ENCODE measurements around the gene TTC28. TPM values are rescaled to one million over a fixed set of nuclear protein-coding genes. Genes with fewer than 3 reads are reported as not detected.
A peak's percentile ranks its signal among the peaks of the same experiment; 100 is the strongest.

TTC28 gene
- total RNA-seq, 1 donor from 2014 or later = 16.4 TPM

GRCh38 chr22:28435140-28435768, 244.4 kb downstream of the TTC28 start:
- H3K4me3 ChIP-seq = no peak overlapping the region
- peaks cover 60% of the 10 kb centered on the region for H3K4me1 ChIP-seq
- intact Hi-C loops (cut with micrococcal nuclease) = no loop called here
- DNase-seq = peak; percentile 44
- H3K27me3 ChIP-seq (ENCODE audit: low read depth) = no peaks in the 10 kb centered on the region
- peak overlapping the region; percentile 50 for H3K27ac ChIP-seq (replicated peaks)
- no peak for TF ChIP-seq CTCF (IDR thresholded peaks at IDR 0.05; ENCODE audit: borderline replicate concordance)
- H3K9me3 ChIP-seq (replicated peaks) = no peaks in the 10 kb centered on the region
- H3K36me3 ChIP-seq = no peaks in the 10 kb centered on the region

GRCh38 chr22:28430466-28431025, 249.1 kb downstream of the TTC28 start:
- Histone ChIP-seq H3K27ac (replicated peaks) (no peak overlapping the region), H3K4me3 (no peak overlapping the region), H3K9me3 (replicated peaks) (no peaks in the 10 kb centered on the region), H3K27me3 (ENCODE audit: low read depth) (no peaks in the 10 kb centered on the region), H3K4me1 (peaks cover 52% of the 10 kb centered on the region), H3K36me3 (no peaks in the 10 kb centered on the region)
- no peak for TF ChIP-seq CTCF (IDR thresholded peaks at IDR 0.05; ENCODE audit: borderline replicate concordance)
- no peak for DNase-seq
- intact Hi-C loops (cut with micrococcal nuclease) = no loop called here

GRCh38 chr22:28429711-28430110, 249.9 kb downstream of the TTC28 start:
- no peak for DNase-seq
- Histone ChIP-seq H3K27me3 (ENCODE audit: low read depth) (no peaks in the 10 kb centered on the region), H3K27ac (replicated peaks) (no peak overlapping the region), H3K4me1 (peaks cover 52% of the 10 kb centered on the region), H3K9me3 (replicated peaks) (no peaks in the 10 kb centered on the region), H3K4me3 (no peak overlapping the region), H3K36me3 (no peaks in the 10 kb centered on the region)
- intact Hi-C loops (cut with micrococcal nuclease) = no loop called here
- no peak for TF ChIP-seq CTCF (IDR thresholded peaks at IDR 0.05; ENCODE audit: borderline replicate concordance)

GRCh38 chr22:28428271-28428670, 251.4 kb downstream of the TTC28 start:
- intact Hi-C loops (cut with micrococcal nuclease) = no loop called here
- no peak for DNase-seq
- Histone ChIP-seq H3K9me3 (replicated peaks) (no peaks in the 10 kb centered on the region), H3K4me1 (peaks cover 49% of the 10 kb centered on the region), H3K27ac (replicated peaks) (no peak overlapping the region), H3K4me3 (no peak overlapping the region), H3K36me3 (no peaks in the 10 kb centered on the region), H3K27me3 (ENCODE audit: low read depth) (no peaks in the 10 kb centered on the region)
- TF ChIP-seq CTCF (IDR thresholded peaks at IDR 0.05; ENCODE audit: borderline replicate concordance) = no peak

GRCh38 chr22:28426346-28427132, 253.1 kb downstream of the TTC28 start:
- no peak for DNase-seq
- no peaks in the 10 kb centered on the region for H3K9me3 ChIP-seq (replicated peaks)
- no peak for TF ChIP-seq CTCF (IDR thresholded peaks at IDR 0.05; ENCODE audit: borderline replicate concordance)
- intact Hi-C loops (cut with micrococcal nuclease) = no loop called here
- peaks cover 47% of the 10 kb centered on the region for H3K4me1 ChIP-seq
- H3K27me3 ChIP-seq (ENCODE audit: low read depth) = no peaks in the 10 kb centered on the region
- no peaks in the 10 kb centered on the region for H3K36me3 ChIP-seq
- no peak overlapping the region for H3K4me3 ChIP-seq
- H3K27ac ChIP-seq (replicated peaks) = no peak overlapping the region

Data from left ventricle myocardium inferior (tissue), 1 donor.